KMS-11 (cell line): ENCODE measurements around the gene SASH1.
A peak's percentile ranks its signal among the peaks of the same experiment; 100 is the strongest.

ENCODE experiments used
- H2AFZ ChIP-seq: fragments of 200-600 bp; sonication (generic); 2 replicates; pipeline ENCODE4 v1.6.1; 2016; ENCODE audit warnings: antibody characterized with exemption, mixed run types, low read depth
- H3K27ac ChIP-seq: fragments of 200-600 bp; sonication (generic); 2 replicates; pipeline ENCODE4 v1.6.1; 2016; ENCODE audit warnings: mild to moderate bottlenecking, mixed run types
- H3K27me3 ChIP-seq: fragments of 200-600 bp; sonication (generic); 2 replicates; pipeline ENCODE4 v1.6.1; 2017; ENCODE audit warnings: mild to moderate bottlenecking, low read depth, mixed run types, moderate library complexity; ENCODE audit not compliant: insufficient read depth
- H3K36me3 ChIP-seq: fragments of 200-600 bp; sonication (generic); 2 replicates; pipeline ENCODE4 v1.6.1; 2017; ENCODE audit warnings: mild to moderate bottlenecking, mixed run types; ENCODE audit not compliant: insufficient read depth
- H3K4me1 ChIP-seq: fragments of 200-600 bp; sonication (generic); 2 replicates; pipeline ENCODE4 v1.6.1; 2016; ENCODE audit warnings: mild to moderate bottlenecking, low read depth, mixed run types; ENCODE audit not compliant: poor library complexity, severe bottlenecking
- H3K4me2 ChIP-seq: fragments of 200-600 bp; sonication (generic); 2 replicates; pipeline ENCODE4 v1.7.0; 2016; ENCODE audit warnings: mild to moderate bottlenecking, mixed run types
- H3K4me3 ChIP-seq: fragments of 200-600 bp; sonication (generic); IDR thresholded peaks from 2 replicates; pipeline ENCODE4 v1.6.1; 2017; ENCODE audit warnings: low read depth, low read length, mixed read lengths; ENCODE audit not compliant: insufficient read depth
- H3K79me2 ChIP-seq: fragments of 200-600 bp; sonication (generic); 2 replicates; pipeline ENCODE4 v1.6.1; 2016; ENCODE audit warnings: low read depth, mixed run types; ENCODE audit not compliant: insufficient read depth
- H3K9ac ChIP-seq: fragments of 200-600 bp; sonication (generic); 2 replicates; pipeline ENCODE4 v1.6.1; 2016; ENCODE audit warnings: mild to moderate bottlenecking, mixed run types
- H4K20me1 ChIP-seq: fragments of 200-600 bp; sonication (generic); 2 replicates; pipeline ENCODE4 v1.6.1; 2016; ENCODE audit warnings: mild to moderate bottlenecking, mixed run types; ENCODE audit not compliant: insufficient read depth
- CTCF ChIP-seq: fragments of 200-600 bp; sonication (generic); conservative IDR thresholded peaks from 2 replicates; pipeline ENCODE4 v1.6.1; 2017; ENCODE audit warnings: low read depth, mild to moderate bottlenecking, antibody characterized with exemption, low read length, moderate library complexity, mixed read lengths

The SASH1 gene

GRCh38 chr6:148565930-148566663 is 223.5 kb downstream of the SASH1 start:
- no peak for TF ChIP-seq CTCF
- Histone ChIP-seq H3K4me3 (no peak overlapping the region), H3K79me2 (no peaks in the 10 kb centered on the region), H3K36me3 (no peaks in the 10 kb centered on the region), H4K20me1 (no peaks in the 10 kb centered on the region), H3K27ac (no peak overlapping the region), H2AFZ (no peak overlapping the region), H3K9ac (no peak overlapping the region), H3K4me2 (0 out of 2 replicates have a peak overlapping the region, but pooled peaks have one; percentile 18), H3K27me3 (no peaks in the 10 kb centered on the region), H3K4me1 (peaks cover 13% of the 10 kb centered on the region)

DNA sequence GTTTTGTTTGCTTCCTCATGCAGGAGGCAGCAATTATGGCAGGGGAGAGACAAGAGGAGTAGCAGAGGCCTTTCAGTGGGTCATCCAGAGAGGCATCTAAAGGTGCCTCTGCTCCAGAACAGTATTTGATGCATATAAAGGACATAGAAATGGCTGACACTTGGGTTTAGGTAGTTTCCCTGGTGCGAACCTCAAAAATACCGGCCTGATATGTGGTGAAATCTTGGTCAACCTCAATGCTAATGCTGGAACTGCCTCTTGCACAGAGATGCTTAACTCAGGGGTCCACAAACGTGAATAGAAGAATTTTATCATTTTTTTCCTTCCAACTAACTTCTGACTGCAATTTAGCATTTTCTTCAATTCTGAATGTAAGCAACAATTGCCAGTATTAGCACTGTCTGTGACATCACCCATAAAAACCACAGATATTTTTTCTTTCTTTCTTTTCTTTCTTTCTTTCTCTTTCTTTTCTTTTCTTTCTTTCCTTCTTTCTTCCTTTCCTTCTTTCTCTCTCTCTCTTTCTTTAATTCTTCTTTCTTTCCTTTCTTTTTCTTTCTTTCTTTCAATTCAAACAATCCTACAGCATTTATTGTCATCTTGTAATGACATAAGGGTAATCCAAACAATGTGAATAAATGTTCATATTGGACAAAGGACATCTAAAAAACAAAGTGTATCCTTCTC is 224.2 kb downstream of the SASH1 start:
- TF ChIP-seq CTCF, result no peak
- Histone ChIP-seq H3K4me2 (peak overlapping the region; percentile 18; the same call in 1 of the 2 replicates), H3K27ac (no peak overlapping the region)

GRCh38 chr6:148570456-148570855 is 227.8 kb downstream of the SASH1 start:
- Histone ChIP-seq H3K4me3 (no peak overlapping the region), H2AFZ (no peak overlapping the region), H3K27ac (no peak overlapping the region), H4K20me1 (no peaks in the 10 kb centered on the region), H3K27me3 (no peaks in the 10 kb centered on the region), H3K9ac (no peak overlapping the region), H3K36me3 (no peaks in the 10 kb centered on the region), H3K79me2 (no peaks in the 10 kb centered on the region), H3K4me2 (no peak overlapping the region), H3K4me1 (peaks cover 13% of the 10 kb centered on the region)
- no peak for TF ChIP-seq CTCF

More for the DNA sequence above, 224.2 kb downstream of the SASH1 start:
- Histone ChIP-seq H3K9ac (no peak overlapping the region), H3K27me3 (no peaks in the 10 kb centered on the region), H3K36me3 (no peaks in the 10 kb centered on the region), H3K4me3 (no peak overlapping the region), H2AFZ (no peak overlapping the region), H3K4me1 (peaks cover 13% of the 10 kb centered on the region), H3K79me2 (no peaks in the 10 kb centered on the region), H4K20me1 (no peaks in the 10 kb centered on the region)

DNA sequence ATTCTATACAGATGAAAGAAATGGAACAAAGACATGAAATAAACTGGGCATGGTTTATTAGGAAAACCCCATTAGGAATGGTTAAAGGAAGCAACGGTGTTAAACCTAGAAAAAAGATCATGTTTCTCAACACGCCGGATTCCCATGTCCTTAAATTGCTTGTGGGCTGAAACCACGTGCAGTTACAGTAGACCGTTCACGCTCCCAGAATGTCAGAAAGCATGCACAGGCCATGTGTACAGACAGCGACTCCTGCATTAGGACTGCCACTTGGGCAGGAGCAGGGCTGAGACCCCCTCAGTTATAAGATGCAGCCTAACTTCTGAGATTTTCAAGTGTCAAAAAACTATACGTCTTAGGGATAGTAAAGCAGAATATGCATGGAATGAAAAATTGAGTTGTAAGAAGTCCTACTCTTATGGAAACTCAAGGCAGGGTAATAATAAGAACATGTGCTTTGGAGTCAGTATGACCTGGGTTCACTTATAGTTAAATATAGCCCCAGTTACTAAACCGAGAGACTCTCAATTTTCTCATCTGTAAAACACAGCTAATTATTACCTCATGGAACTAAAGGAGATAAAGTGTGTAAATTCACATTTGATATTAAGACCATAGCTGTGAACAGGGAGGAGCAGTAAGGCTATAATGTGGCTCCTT is 230.2 kb downstream of the SASH1 start:
- Histone ChIP-seq H3K4me3 (no peak overlapping the region), H2AFZ (no peak overlapping the region), H3K27ac (no peak overlapping the region), H3K9ac (no peak overlapping the region), H3K36me3 (no peaks in the 10 kb centered on the region), H4K20me1 (no peaks in the 10 kb centered on the region), H3K4me1 (no peaks in the 10 kb centered on the region), H3K4me2 (no peak overlapping the region), H3K79me2 (no peaks in the 10 kb centered on the region), H3K27me3 (no peaks in the 10 kb centered on the region)
- TF ChIP-seq CTCF, result no peak
